Activated T-cell treated with anti-CD3 and anti-CD28 coated beads for 1 hour (primary cell): ENCODE measurements around the gene CDH23.

Source experiments
- DNase-seq: peaks from one replicate; pipeline ENCODE4 v3.0.0-alpha.2; 2020; ENCODE audit warnings: low read depth

CDH23 gene

GRCh38 chr10:71467161-71467560 is 70.4 kb downstream of the CDH23 start:
- DNase-seq: no peak

GRCh38 chr10:71467569-71468362 is 71.0 kb downstream of the CDH23 start:
- DNase-seq: no peak

DNA sequence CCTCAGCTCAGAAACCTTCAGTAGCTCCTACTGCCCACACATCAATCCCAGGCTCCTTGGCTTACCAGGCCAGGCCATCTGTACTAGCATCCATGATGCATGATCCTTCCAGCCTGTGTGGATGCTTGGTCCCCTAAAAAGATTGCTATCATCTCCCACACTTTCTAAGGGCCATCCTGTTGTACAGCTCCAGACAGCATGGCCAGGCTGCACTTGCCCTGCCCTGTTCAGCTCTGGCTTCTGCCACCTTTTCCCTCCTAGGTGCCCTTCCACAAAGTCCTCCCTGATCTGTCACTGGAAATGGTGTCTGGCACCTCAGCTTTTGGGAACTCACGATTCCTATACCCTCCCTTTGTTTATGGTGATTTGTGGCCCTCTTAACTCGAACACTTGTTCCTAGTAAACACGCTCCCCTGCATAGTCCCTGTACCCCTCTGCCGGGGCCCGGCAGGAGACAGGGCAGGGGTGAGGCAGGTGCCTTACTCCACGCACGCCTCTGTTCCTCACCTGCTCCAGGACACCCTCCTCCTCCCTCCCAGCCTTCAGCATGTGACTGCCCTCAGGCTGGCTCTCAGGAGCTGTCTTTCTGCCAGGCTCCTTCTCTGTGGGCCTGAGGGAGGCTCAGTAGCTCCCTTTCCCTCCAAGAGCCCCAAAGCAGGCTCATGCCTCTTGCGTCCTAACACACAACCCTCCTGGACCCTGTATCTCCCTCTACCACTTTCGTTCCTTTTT is 71.8 kb downstream of the CDH23 start:
- no peak for DNase-seq

GRCh38 chr10:71471006-71471405 is 74.3 kb downstream of the CDH23 start:
- no peak for DNase-seq

- DNase-seq: no peak
Observed at GRCh38 chr10:71471957-71472365, 75.2 kb downstream of the CDH23 start.

GRCh38 chr10:71472466-71472865 is 75.7 kb downstream of the CDH23 start:
- no peak for DNase-seq

DNA sequence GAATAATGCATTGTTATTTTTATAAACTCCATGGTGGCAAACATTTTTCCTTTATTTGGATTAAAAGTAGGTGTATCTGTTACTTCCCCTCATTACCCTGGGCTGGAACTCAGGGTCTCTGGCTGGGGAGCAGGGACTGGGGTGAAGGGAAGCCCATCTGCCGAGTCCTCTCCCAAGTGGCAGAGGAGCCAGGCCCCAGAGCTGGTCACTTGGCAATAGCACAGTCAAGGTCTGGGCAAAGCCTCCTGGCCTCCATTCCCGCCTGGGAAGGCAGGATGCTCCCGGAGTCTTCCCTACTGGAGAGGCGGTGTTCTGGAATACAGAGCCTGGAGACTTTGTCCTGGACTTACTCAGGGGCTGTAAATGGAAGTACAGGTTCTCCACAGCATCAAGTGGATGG is 76.2 kb downstream of the CDH23 start:
- no peak for DNase-seq

DNA sequence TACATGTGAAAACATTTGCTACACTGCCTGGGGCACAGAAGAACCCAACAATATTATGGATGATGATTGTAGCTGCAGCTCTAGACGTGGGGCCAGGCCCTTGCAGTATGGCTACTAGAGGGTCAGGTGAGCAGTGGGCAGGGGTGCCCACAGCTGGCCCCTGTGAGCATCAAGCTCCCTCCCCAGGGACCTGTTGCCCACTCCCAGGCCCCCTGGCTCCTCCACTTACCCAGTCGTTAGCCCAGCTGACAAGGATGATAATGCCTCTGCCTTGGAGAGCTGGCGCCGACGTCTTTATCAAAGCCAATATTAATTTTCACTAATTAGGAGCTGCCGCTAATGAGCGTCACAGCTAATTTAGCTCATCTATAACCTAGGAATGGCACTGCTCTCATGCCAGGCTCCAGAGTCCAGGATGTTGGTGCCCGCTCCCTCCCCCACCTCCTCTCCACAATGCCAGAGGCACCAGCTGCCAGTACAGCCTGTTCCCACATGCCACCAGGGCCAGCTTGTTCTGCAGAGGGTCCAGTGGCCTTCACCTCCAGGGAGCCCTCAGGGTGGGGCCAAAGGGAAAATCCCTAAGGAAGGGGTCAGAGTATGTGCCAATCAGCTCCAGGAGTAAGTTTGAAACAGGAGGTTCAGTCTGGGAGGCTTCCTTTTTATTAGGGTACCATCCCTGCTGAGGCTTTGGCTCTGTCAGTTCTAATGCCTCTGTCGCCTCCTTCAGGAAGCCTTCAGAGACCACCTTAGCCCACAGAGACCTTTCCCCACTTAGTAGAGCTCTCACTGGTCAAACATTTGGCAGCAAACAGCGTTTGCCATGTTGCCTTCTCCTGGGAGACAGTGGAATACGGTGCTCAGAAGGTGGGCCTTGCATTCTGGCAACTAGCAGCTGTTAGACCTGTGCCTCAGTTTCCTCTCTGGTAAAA is 77.2 kb downstream of the CDH23 start:
- no peak for DNase-seq

DNA sequence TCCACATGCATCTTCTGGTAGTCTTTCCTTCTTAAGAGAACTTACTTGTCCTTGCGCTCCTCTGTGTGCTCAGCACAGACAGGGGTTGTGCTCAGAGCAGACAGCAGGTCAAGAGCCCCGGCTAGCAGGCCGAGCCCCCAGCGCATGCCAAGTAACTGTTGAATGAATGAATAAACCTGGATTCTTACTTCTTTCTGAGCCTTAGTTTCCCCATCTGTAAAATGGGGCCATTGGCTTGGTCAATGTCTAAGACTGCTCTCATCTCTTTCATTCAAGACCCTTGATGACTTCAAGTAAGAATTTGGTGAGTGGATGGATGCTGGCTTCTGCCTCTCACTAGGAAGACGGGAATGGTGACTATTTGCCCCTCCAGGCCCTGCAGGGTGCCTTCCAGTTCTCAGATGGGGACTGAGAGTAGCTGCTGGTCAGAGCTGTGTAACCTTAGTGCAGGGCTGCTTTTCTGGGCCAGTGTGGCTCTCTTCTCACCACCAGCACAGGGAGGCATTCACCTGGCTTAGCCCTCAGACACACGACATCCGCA is 78.1 kb downstream of the CDH23 start:
- no peak for DNase-seq

DNA sequence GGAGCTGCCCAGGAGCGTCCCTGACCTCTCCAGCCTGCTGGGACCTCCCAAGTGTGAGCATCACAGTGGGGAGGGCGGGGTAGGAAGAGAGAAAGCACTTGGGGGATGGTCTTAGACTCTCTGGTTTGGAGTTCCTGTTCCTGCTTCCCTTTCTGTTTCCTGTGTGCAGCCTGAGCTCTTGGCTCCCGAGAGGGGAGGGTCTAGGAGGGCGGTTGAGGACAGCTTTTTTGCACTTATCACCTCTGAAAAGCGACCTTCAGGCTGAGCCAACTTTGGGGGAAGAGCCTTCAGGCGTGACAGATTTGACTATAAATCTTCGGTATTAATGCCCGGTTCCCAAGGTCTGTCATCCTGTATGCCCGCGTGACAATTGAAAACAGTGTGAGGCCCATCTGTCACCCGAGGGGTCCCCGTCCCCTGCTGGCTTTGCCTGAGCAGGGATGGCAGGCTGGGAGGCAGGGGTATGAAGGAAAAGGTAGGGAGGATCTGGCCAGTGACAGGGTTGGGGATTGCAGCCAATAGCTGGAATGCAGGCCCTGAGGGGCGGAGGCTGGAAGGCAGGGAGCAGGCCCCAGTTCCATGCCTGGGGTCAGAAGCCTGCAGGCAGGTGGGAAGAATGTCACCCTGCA is 78.6 kb downstream of the CDH23 start:
- DNase-seq: no peak

DNA sequence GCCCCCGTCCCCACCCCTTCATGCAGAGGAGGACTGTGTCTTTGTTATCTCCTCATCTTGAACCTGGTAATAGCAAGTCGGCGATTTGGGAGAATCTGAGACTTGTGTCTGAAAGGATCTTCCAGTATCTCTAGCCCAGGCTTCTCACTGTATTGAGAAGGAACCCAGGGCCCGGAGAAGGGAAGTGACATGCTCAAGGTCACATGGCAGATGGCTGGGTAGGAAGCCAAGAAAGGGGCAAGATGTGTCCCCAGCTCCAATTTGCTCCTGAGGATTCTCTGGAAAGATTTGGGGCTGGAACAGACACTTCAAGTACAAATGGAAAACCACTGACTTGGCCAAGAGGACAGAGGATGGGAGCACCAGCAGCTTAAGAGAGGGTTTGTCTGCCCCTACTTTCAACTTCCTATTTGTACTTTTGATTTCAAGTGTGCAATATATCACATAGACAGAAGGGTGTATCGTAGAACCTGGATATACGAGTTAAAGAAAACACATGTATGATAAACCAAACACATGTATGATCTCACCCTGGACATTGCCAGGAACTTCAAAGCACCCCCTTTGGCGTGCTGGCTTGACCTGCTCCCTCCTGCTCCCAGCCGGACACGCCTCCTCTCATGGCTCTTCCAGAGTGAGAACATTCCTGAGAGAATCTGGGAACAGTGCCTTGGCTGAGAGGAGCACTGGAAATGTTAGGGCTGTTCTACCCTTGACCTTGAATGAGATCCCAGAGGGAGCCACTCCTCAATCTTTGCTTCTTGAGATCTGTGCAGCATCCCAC is 79.7 kb downstream of the CDH23 start:
- DNase-seq: no peak

GRCh38 chr10:71478173-71478572 is 81.5 kb downstream of the CDH23 start:
- no peak for DNase-seq

DNA sequence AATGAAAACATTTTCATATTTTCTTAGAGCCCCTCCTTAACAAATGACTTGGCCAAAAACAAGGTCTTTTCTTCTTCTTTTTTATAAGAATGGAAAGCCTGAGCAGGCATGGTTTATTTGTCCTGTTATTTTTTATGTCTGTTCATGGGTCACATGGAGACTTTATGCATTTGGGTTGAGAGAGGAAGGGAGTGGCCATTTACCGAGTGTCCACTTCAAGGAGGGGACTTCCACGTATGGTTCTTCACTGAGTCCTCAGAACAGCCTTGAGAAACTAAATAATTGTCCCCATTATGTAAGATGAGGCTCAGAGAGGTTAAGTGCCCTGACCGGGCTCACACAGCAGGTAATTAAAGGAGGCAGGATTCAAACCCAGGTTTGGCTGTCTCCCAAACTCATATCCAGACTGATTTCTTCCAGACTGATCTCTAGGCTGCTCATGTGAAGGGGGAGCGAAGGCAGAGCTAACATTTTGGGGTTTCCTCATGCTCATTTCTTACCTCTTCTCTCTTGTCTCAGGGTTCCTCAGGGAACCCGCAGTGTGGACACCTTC is 82.2 kb downstream of the CDH23 start:
- DNase-seq: no peak

GRCh38 chr10:71479831-71480230 is 83.1 kb downstream of the CDH23 start:
- DNase-seq: no peak

- no peak for DNase-seq
Observed at GRCh38 chr10:71480662-71481061, 83.9 kb downstream of the CDH23 start.

- DNase-seq: no peak
Observed at GRCh38 chr10:71481746-71482410, 85.2 kb downstream of the CDH23 start.

DNA sequence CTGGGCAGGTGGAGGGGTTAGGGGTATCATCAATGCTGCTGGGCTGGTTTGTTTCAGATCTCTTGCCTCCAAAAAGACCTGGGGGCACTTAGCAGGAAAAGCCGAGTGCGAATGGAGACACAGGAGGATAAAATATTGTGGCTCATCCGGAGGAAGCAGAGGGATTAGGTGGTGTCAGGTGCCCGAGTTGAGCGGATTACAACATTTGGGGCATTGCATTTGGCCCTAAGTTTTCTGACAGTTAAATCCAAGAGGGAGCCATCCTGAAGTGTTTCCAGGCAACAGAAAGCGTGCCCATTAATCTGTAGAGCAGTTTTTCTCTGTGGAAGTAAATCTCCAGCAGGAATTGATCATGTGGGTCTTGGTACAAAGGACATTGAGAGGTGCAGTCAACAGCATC is 85.9 kb downstream of the CDH23 start:
- DNase-seq: no peak

GRCh38 chr10:71483135-71483534 is 86.4 kb downstream of the CDH23 start:
- DNase-seq: no peak

- no peak for DNase-seq
Observed at GRCh38 chr10:71483885-71484751, 87.4 kb downstream of the CDH23 start.
